Activated CD4-positive, alpha-beta T cell treated with anti-CD3 and anti-CD28 coated beads, Interleukin-2, amount 10 ng/mL, durations not matched to agents 24 days and 14 days (primary cell): ENCODE data around the gene KSR1. TPM values are rescaled to one million over a fixed set of nuclear protein-coding genes. Genes with fewer than 3 reads are reported as not detected.

Experiments
- DNase-seq: peaks from one replicate; pipeline ENCODE4 v3.0.0; 2022
- H3K27ac Mint-ChIP-seq: one replicate; pipeline ENCODE4 v1.8.0; 2022; ENCODE audit warnings: mild to moderate bottlenecking, mixed read lengths
- H3K27me3 Mint-ChIP-seq: one replicate; pipeline ENCODE4 v1.8.0; 2022; ENCODE audit warnings: mixed read lengths
- H3K36me3 Mint-ChIP-seq: one replicate; pipeline ENCODE4 v1.8.0; 2022; ENCODE audit warnings: low read depth, mild to moderate bottlenecking, mixed read lengths
- H3K4me1 Mint-ChIP-seq: one replicate; pipeline ENCODE4 v1.8.0; 2021; ENCODE audit warnings: mixed read lengths
- H3K4me3 Mint-ChIP-seq: one replicate; pipeline ENCODE4 v1.8.0; 2022; ENCODE audit warnings: mild to moderate bottlenecking, moderate library complexity, mixed read lengths
- H3K9me3 Mint-ChIP-seq: one replicate; pipeline ENCODE4 v1.8.0; 2021; ENCODE audit warnings: mixed read lengths
- intact Hi-C: fragments of 100-400 bp; cut with micrococcal nuclease; formaldehyde crosslinking; loops from one replicate; pipeline ENCODE4 v1.15.1; 2023
- total RNA-seq: library from RNA; stranded (reverse); gene quantifications from 2 replicates; pipeline ENCODE4 v1.2.3, GENCODE V29; 2022

KSR1 gene
- total RNA-seq, 1 donor from 2014 or later: 104 TPM

- Mint-ChIP-seq H3K27ac (peak overlapping the region; percentile 54), H3K4me3 (peak overlapping the region; percentile 26), H3K27me3 (peaks cover 1% of the 10 kb centered on the region), H3K9me3 (no peaks in the 10 kb centered on the region), H3K4me1 (peaks cover 90% of the 10 kb centered on the region), H3K36me3 (peaks cover 15% of the 10 kb centered on the region)
- DNase-seq: no peak
- intact Hi-C loops: loop anchor here (10.0 kb wide), 1 partner anchor 568 kb away; the partner anchor contains the start of gene NLK
Measured at GRCh38 chr17:27477050-27477888, 21.0 kb downstream of the KSR1 start.

GRCh38 chr17:27477971-27478684, 21.9 kb downstream of the KSR1 start:
- no peak overlapping the region for H3K4me3 Mint-ChIP-seq
- intact Hi-C loops: loop anchor here (10.0 kb wide), 1 partner anchor 567 kb away; the partner anchor contains the start of gene NLK
- peaks cover 17% of the 10 kb centered on the region for H3K36me3 Mint-ChIP-seq
- peaks cover 1% of the 10 kb centered on the region for H3K27me3 Mint-ChIP-seq
- H3K27ac Mint-ChIP-seq: peak overlapping the region; percentile 72
- DNase-seq: no peak
- H3K9me3 Mint-ChIP-seq: no peaks in the 10 kb centered on the region
- peaks cover 91% of the 10 kb centered on the region for H3K4me1 Mint-ChIP-seq

- H3K27ac Mint-ChIP-seq: peak overlapping the region; percentile 89
- peak overlapping the region; percentile 54 for H3K4me3 Mint-ChIP-seq
- H3K4me1 Mint-ChIP-seq: peaks cover 84% of the 10 kb centered on the region
- DNase-seq: no peak
- H3K9me3 Mint-ChIP-seq: no peaks in the 10 kb centered on the region
- intact Hi-C loops: loop anchor here (10.0 kb wide), 1 partner anchor 566 kb away; the partner anchor contains the start of gene NLK
- H3K36me3 Mint-ChIP-seq: peaks cover 22% of the 10 kb centered on the region
- no peaks in the 10 kb centered on the region for H3K27me3 Mint-ChIP-seq
Measured at GRCh38 chr17:27478901-27479538, 22.8 kb downstream of the KSR1 start.

GRCh38 chr17:27479838-27480237, 23.6 kb downstream of the KSR1 start:
- no peaks in the 10 kb centered on the region for H3K9me3 Mint-ChIP-seq
- DNase-seq: no peak
- intact Hi-C loops: loop anchor here (10.0 kb wide), 1 partner anchor 565 kb away; the partner anchor contains the start of gene NLK
- H3K27me3 Mint-ChIP-seq: no peaks in the 10 kb centered on the region
- H3K36me3 Mint-ChIP-seq: peaks cover 25% of the 10 kb centered on the region
- peak overlapping the region; percentile 73 for H3K4me3 Mint-ChIP-seq
- H3K4me1 Mint-ChIP-seq: peaks cover 79% of the 10 kb centered on the region
- H3K27ac Mint-ChIP-seq: peak overlapping the region; percentile 89

- peaks cover 76% of the 10 kb centered on the region for H3K4me1 Mint-ChIP-seq
- DNase-seq: peak; percentile 65
- peaks cover 29% of the 10 kb centered on the region for H3K36me3 Mint-ChIP-seq
- no peaks in the 10 kb centered on the region for H3K9me3 Mint-ChIP-seq
- intact Hi-C loops: no loop called here
- H3K27me3 Mint-ChIP-seq: no peaks in the 10 kb centered on the region
- peak overlapping the region; percentile 89 for H3K27ac Mint-ChIP-seq
- peak overlapping the region; percentile 73 for H3K4me3 Mint-ChIP-seq
Measured at GRCh38 chr17:27480699-27481098, 24.5 kb downstream of the KSR1 start.

GRCh38 chr17:27481327-27481726, 25.1 kb downstream of the KSR1 start:
- Mint-ChIP-seq H3K27me3 (no peaks in the 10 kb centered on the region), H3K27ac (peak overlapping the region; percentile 89), H3K4me3 (peak overlapping the region; percentile 73), H3K9me3 (no peaks in the 10 kb centered on the region), H3K36me3 (peaks cover 32% of the 10 kb centered on the region), H3K4me1 (peaks cover 75% of the 10 kb centered on the region)
- DNase-seq: peak; percentile 90
- intact Hi-C loops: no loop called here

GRCh38 chr17:27485125-27485524, 28.9 kb downstream of the KSR1 start:
- Mint-ChIP-seq H3K27me3 (no peaks in the 10 kb centered on the region), H3K9me3 (no peaks in the 10 kb centered on the region), H3K4me1 (peaks cover 50% of the 10 kb centered on the region), H3K36me3 (peaks cover 50% of the 10 kb centered on the region), H3K4me3 (no peak overlapping the region), H3K27ac (no peak overlapping the region)
- no peak for DNase-seq
- intact Hi-C loops: no loop called here

- Mint-ChIP-seq H3K4me1 (peaks cover 48% of the 10 kb centered on the region), H3K27ac (no peak overlapping the region), H3K4me3 (no peak overlapping the region), H3K9me3 (no peaks in the 10 kb centered on the region), H3K27me3 (no peaks in the 10 kb centered on the region), H3K36me3 (peaks cover 50% of the 10 kb centered on the region)
- intact Hi-C loops: no loop called here
- no peak for DNase-seq
Measured at GRCh38 chr17:27485716-27486495, 29.7 kb downstream of the KSR1 start.

GRCh38 chr17:27486741-27487140, 30.5 kb downstream of the KSR1 start:
- Mint-ChIP-seq H3K4me1 (peaks cover 45% of the 10 kb centered on the region), H3K27ac (no peak overlapping the region), H3K4me3 (no peak overlapping the region), H3K36me3 (peaks cover 48% of the 10 kb centered on the region), H3K9me3 (no peaks in the 10 kb centered on the region), H3K27me3 (no peaks in the 10 kb centered on the region)
- intact Hi-C loops: no loop called here
- DNase-seq: no peak

- H3K27me3 Mint-ChIP-seq: no peaks in the 10 kb centered on the region
- H3K27ac Mint-ChIP-seq: no peak overlapping the region
- H3K4me3 Mint-ChIP-seq: no peak overlapping the region
- H3K36me3 Mint-ChIP-seq: peaks cover 49% of the 10 kb centered on the region
- H3K9me3 Mint-ChIP-seq: no peaks in the 10 kb centered on the region
- peaks cover 41% of the 10 kb centered on the region for H3K4me1 Mint-ChIP-seq
- intact Hi-C loops: no loop called here
- DNase-seq: no peak
Measured at GRCh38 chr17:27488231-27488630, 32.0 kb downstream of the KSR1 start.

GRCh38 chr17:27489045-27489715, 32.9 kb downstream of the KSR1 start:
- DNase-seq: no peak
- Mint-ChIP-seq H3K4me1 (peaks cover 46% of the 10 kb centered on the region), H3K9me3 (no peaks in the 10 kb centered on the region), H3K27me3 (no peaks in the 10 kb centered on the region), H3K27ac (no peak overlapping the region), H3K4me3 (no peak overlapping the region), H3K36me3 (peaks cover 44% of the 10 kb centered on the region)
- intact Hi-C loops: no loop called here

- Mint-ChIP-seq H3K9me3 (no peaks in the 10 kb centered on the region), H3K27me3 (no peaks in the 10 kb centered on the region), H3K36me3 (peaks cover 37% of the 10 kb centered on the region), H3K4me1 (peaks cover 51% of the 10 kb centered on the region), H3K27ac (peak overlapping the region; percentile 15), H3K4me3 (no peak overlapping the region)
- DNase-seq: no peak
- intact Hi-C loops: no loop called here
Measured at GRCh38 chr17:27490391-27490790, 34.1 kb downstream of the KSR1 start.
